D721Med (cell line): ENCODE measurements around the gene LCAT.
"Not testable (repeated sequence)": the region's sequence is repeated elsewhere in the genome, so short reads cannot be mapped to it uniquely, and the experiment has no call there.

Experiments used
- DNase-seq: peaks from one replicate; pipeline ENCODE4 v3.0.0; 2011; ENCODE audit warnings: low spot score; ENCODE audit not compliant: insufficient read length
- FAIRE-seq: peaks from 2 replicates; lab custom pipeline; 2011; peaks lifted over from hg19 to GRCh38; lab: Jason Lieb, UNC
- TF ChIP-seq, protein P1 (sequence below): IDR thresholded peaks from 2 replicates; pipeline ENCODE4 v1.5.1; 2012; ENCODE audit warnings: mild to moderate bottlenecking, control low read depth; ENCODE audit not compliant: insufficient read depth; ENCODE audit errors: missing control alignments

The LCAT gene

GRCh38 chr16:67940446-67941089 is 3.4 kb downstream of the LCAT start:
- TF ChIP-seq, protein P1, sequence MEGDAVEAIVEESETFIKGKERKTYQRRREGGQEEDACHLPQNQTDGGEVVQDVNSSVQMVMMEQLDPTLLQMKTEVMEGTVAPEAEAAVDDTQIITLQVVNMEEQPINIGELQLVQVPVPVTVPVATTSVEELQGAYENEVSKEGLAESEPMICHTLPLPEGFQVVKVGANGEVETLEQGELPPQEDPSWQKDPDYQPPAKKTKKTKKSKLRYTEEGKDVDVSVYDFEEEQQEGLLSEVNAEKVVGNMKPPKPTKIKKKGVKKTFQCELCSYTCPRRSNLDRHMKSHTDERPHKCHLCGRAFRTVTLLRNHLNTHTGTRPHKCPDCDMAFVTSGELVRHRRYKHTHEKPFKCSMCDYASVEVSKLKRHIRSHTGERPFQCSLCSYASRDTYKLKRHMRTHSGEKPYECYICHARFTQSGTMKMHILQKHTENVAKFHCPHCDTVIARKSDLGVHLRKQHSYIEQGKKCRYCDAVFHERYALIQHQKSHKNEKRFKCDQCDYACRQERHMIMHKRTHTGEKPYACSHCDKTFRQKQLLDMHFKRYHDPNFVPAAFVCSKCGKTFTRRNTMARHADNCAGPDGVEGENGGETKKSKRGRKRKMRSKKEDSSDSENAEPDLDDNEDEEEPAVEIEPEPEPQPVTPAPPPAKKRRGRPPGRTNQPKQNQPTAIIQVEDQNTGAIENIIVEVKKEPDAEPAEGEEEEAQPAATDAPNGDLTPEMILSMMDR = no peak
- FAIRE-seq = no peak
- no peak for DNase-seq

GRCh38 chr16:67939507-67940445 is 4.1 kb downstream of the LCAT start:
- FAIRE-seq (no peak), DNase-seq (no peak)
- TF ChIP-seq, protein P1 = no peak

- FAIRE-seq, DNase-seq: not testable (repeated sequence)
These were observed 6.2 kb downstream of the LCAT start for GRCh38 chr16:67937713-67938112.

DNA sequence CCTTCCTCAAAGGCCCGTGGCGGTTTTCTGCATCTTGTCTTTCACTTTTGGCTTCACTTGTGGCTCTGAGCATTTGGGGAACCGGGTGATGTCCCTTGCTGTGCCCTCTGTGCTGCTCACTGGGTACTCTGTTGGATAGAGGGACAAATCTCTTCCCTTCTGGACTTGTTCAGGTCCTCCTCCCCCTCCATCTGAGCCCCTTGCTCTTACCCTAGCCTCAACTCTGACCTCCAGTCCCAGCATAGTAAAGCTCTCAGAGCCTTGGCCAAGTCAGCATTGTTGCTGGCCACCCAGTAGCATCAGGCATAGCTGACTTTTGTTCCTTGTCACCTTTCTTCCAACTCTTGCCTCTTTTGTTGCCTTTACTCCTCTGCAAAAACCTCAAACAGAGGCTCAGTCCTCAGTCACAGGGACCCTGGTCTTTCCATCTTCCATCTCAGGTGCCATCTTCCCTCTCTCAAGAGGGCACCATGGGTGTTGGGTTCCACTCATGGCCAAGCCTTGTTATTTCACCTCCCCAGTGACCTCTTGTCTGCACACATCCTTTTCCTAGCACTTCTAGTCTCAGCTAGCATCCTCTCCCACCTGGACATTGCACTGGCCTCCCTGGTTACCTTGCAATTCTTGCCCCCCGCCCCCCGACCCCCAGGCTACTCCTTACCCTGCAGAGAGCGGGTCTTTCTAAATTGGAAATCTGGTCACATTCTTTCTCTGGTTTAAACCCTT is 6.9 kb downstream of the LCAT start:
- TF ChIP-seq, protein P1 = no peak
- no peak for DNase-seq
- no peak for FAIRE-seq

DNA sequence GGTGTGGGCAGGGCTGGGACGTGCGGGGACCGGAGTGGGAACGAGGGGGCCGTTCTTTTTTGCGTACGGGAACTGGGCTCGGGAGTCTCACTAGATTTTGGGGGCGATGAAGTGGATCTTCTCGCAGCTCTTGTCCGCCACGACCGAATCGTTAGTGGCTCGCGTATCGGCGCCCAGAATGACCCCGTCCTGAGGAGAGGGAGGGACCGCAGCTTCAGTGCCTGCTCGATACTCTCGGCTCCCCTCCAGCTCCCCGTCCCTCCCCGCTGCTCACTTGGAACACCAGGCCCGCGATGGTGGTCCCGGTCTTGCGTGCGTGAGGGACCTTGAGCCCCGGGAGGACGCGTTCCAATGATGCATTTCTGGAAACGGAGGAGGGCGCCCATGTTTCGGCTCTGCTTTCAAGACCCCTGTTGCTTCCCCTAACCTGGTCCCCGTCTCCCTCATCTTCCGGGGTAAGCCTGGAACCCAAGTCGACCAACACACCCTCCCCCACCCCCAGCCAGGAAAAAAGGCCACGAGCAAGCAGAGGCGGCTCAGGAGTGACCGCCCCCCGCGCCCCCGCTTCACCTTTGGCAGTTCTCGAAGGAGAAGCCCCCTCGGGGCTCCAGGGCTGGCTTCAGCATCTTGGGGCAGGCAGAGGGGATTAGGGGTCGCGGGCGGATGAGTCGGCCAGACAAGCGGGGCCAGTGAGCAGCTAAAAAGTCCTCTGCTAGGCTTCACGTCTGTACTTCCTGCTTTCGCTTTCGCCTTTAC is 7.6 kb downstream of the LCAT start, which contains the start of gene PSMB10:
Gene PSMB10, minus strand, starts transcription at position 727 of the 756 bp plus-strand sequence. Its CDS starts 101 bp downstream, at position 626.
- no peak for DNase-seq
- TF ChIP-seq, protein P1 = no peak
- no peak for FAIRE-seq

GRCh38 chr16:67935402-67936123 is 8.4 kb downstream of the LCAT start:
- FAIRE-seq (no peak), DNase-seq (peak; percentile 97)
- TF ChIP-seq, protein P1 = no peak

- DNase-seq = no peak
- TF ChIP-seq, protein P1 = no peak
- no peak for FAIRE-seq
These were observed 8.9 kb downstream of the LCAT start for GRCh38 chr16:67935101-67935401.
